PC-9 (cell line): ENCODE data around the gene POTEC.
"Not testable (repeated sequence)": the region's sequence is repeated elsewhere in the genome, so short reads cannot be mapped to it uniquely, and the experiment has no call there.

Experiments used
- EZH2 ChIP-seq: fragments of 200-600 bp; sonication (generic); IDR thresholded peaks from 2 replicates; pipeline ENCODE4 v1.8.0; 2017; ENCODE audit warnings: antibody characterized with exemption, low read depth
- TF ChIP-seq, protein P1 (sequence below): fragments of 200-600 bp; sonication (generic); conservative IDR thresholded peaks from 2 replicates; pipeline ENCODE4 v1.6.1; 2017; ENCODE audit warnings: mixed run types, antibody characterized with exemption, mild to moderate bottlenecking, moderate library complexity

DNA sequence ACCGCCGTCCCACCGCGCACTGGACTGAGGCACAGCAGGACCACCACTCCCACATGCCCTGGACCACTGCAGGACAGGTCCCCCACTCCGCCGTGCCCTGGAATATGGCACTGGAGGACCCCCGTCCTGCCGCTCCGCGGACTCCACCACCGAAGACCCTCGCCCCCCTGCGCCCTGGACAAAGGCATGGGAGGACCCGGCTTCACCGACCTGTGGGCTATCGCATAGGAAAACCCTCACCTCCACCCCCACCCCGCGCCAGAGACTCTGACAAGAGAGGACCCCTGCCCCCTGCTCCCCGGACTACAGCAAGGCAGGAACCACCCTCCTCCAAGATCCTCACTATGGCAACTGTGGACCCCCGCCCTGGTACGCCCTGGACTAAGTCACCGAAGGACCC is 68.6 kb downstream of the POTEC start:
- TF ChIP-seq, protein P1, sequence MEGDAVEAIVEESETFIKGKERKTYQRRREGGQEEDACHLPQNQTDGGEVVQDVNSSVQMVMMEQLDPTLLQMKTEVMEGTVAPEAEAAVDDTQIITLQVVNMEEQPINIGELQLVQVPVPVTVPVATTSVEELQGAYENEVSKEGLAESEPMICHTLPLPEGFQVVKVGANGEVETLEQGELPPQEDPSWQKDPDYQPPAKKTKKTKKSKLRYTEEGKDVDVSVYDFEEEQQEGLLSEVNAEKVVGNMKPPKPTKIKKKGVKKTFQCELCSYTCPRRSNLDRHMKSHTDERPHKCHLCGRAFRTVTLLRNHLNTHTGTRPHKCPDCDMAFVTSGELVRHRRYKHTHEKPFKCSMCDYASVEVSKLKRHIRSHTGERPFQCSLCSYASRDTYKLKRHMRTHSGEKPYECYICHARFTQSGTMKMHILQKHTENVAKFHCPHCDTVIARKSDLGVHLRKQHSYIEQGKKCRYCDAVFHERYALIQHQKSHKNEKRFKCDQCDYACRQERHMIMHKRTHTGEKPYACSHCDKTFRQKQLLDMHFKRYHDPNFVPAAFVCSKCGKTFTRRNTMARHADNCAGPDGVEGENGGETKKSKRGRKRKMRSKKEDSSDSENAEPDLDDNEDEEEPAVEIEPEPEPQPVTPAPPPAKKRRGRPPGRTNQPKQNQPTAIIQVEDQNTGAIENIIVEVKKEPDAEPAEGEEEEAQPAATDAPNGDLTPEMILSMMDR = not testable (repeated sequence)
- TF ChIP-seq EZH2 = not testable (repeated sequence)
